A375 (cell line): ENCODE measurements around the gene FAAP24. TPM values are rescaled to one million over a fixed set of nuclear protein-coding genes. Genes with fewer than 3 reads are reported as not detected.

ENCODE experiments used
- total RNA-seq: library from RNA; depleted of rRNA; stranded (reverse); fragments of >200 nt; shearing (Covaris generic); gene quantifications from 2 replicates; pipeline ENCODE4 v1.2.3, GENCODE V29; 2014; rRNA removed

Gene FAAP24, protein sequence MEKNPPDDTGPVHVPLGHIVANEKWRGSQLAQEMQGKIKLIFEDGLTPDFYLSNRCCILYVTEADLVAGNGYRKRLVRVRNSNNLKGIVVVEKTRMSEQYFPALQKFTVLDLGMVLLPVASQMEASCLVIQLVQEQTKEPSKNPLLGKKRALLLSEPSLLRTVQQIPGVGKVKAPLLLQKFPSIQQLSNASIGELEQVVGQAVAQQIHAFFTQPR
- 5.0 and 5.7 TPM in 2 replicates for total RNA-seq

DNA sequence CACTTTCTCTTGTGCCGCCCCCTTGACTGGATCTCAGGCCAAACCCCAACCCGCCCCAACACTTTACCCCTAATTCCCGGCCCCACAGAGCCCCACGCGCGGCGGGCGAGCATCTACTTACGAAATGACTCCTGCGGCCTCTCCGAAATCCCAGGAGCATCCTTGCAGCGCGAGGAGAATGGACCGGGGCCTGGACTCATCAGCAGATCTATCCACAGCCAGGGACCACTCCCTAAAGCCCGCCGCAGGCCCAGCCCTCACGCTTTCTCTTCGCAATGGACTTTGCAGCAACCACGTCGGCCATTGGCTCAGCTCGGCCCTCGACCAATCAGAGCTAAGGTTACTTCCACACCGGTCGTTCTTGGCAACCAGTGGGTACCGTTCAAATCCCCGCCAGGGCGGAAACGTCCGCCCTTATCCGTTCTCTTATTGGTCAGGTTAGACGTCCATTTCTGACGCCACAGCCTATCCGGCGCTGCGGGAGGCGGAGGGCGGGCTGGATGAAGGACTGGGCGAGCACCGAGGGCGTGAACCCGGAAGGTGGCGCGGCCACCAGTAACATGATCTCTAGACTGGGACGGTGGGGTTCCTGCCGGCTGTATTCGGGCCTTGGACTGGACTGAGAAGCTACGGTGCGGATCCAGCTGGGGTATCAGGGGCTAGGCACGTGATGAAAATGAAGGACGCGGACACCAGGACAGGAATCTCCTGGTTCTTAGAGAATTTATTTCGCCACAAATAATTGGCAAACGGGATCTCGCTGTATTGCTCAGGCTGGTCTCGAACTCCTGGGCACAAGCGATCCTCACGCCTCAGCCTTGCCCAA is at the start of gene FAAP24, which contains the start of gene CEP89:
Gene FAAP24 (plus strand): TSS at position 528 of the 826 bp plus-strand sequence. CDS start 955 bp downstream, outside the sequence.
Gene CEP89 (minus strand): TSS at position 244 of the 826 bp plus-strand sequence. CDS start 84 bp downstream, at position 160.

Other genes with a start within 250 kb of the FAAP24 start
- not detected in 2 replicates for gene SLC7A9, start 102.5 kb upstream of the FAAP24 start, total RNA-seq
- gene CEP89, start 284 bp upstream of the FAAP24 start, total RNA-seq, result 12.4 and 12.8 TPM in 2 replicates
- 13.7 and 14.8 TPM in 2 replicates for gene RHPN2, start 92.6 kb downstream of the FAAP24 start, total RNA-seq
- gene GPATCH1, start 108.9 kb downstream of the FAAP24 start, total RNA-seq, result 5.3 and 8.0 TPM in 2 replicates
- gene WDR88, start 159.9 kb downstream of the FAAP24 start, total RNA-seq, result not detected in 2 replicates
- gene LRP3, start 222.1 kb downstream of the FAAP24 start, total RNA-seq, result 2.6 TPM in 2 replicates